Esophagus muscularis mucosa (tissue), 4 donors: ENCODE results near the gene ZNF831. TPM values are rescaled to one million over a fixed set of nuclear protein-coding genes. Genes with fewer than 3 reads are reported as not detected.
A peak's percentile ranks its signal among the peaks of the same experiment; 100 is the strongest.

Source experiments
- DNase-seq: peaks from one replicate; pipeline ENCODE4 v3.0.0-alpha.2; 2017; ENCODE audit errors: extremely low spot score
- H3K27ac ChIP-seq, 4 donors: fragments of 200-600 bp; sonication (generic); replicated peaks in 1 of 4; 1 replicate in 3 of 4; 2 replicates in 1 of 4; pipeline ENCODE4 v1.5.1; 2016 to 2019; ENCODE audit warnings: mild to moderate bottlenecking in 1 of 4
- H3K27me3 ChIP-seq, 4 donors: fragments of 200-600 bp; sonication (generic); one replicate each; pipeline versions ENCODE4 v1.5.1 to v1.6.0; 2016 to 2019
- H3K36me3 ChIP-seq, 4 donors: fragments of 200-600 bp; sonication (generic); one replicate each; pipeline ENCODE4 v1.5.1; 2016 to 2019
- H3K4me1 ChIP-seq, 4 donors: fragments of 200-600 bp; sonication (generic); one replicate each; pipeline ENCODE4 v1.5.1; 2016 to 2019
- H3K4me3 ChIP-seq, 4 donors: fragments of 200-600 bp; sonication (generic); 1 replicate in 2 of 4; 2 replicates in 2 of 4; pipeline ENCODE4 v1.5.1; 2016 to 2019; ENCODE audit warnings: mild to moderate bottlenecking in 4 of 4, moderate library complexity in 1 of 4
- H3K9me3 ChIP-seq, 4 donors: fragments of 200-600 bp; sonication (generic); 1 replicate in 3 of 4; 2 replicates in 1 of 4; pipeline ENCODE4 v1.5.1; 2016 to 2019
- EP300 ChIP-seq: sonication (generic); formaldehyde crosslinking; IDR thresholded peaks from one replicate; pipeline ENCODE4 v1.6.1; 2017; ENCODE audit warnings: antibody characterized with exemption
- POLR2A ChIP-seq: fragments of 450-650 bp; IDR thresholded peaks from one replicate; pipeline ENCODE4 v1.6.1; 2017; ENCODE audit warnings: antibody characterized with exemption, moderate library complexity, mild to moderate bottlenecking, low read depth
- POLR2AphosphoS5 ChIP-seq, 2 donors: sonication (generic); formaldehyde crosslinking; IDR thresholded peaks; one replicate each; pipeline ENCODE4 v1.6.1; 2017; ENCODE audit warnings: antibody characterized with exemption in 2 of 2
- WGBS: methylation state at CpG from one replicate; pipeline ENCODE4 v1.1.5; 2018; 5-methylcytosine and 5-hydroxymethylcytosine counted together
- intact Hi-C: fragments of 100-400 bp; cut with DNase I; formaldehyde crosslinking; loops from one replicate; pipeline ENCODE4 v1.15.1; 2023
- total RNA-seq, 4 donors: library from RNA; depleted of rRNA; stranded (reverse); fragments of >200 nt; gene quantifications; one replicate each; pipeline versions ENCODE4 v1.1.0 to v1.2.1, GENCODE V29; 2016
- TF ChIP-seq, protein P1 (sequence below), 3 experiments: fragments of 200-600 bp in 2 of 3; fragments of 450-650 bp in 1 of 3; sonication (generic) in 2 of 3; IDR thresholded peaks; one replicate each; pipeline ENCODE4 v1.5.1; 2017 to 2019; ENCODE audit warnings: antibody characterized with exemption in 3 of 3, mild to moderate bottlenecking in 2 of 3, moderate library complexity in 1 of 3

ZNF831 gene
- total RNA-seq, 4 donors from 2014 or later: 0.34 to 1.3 (median 0.56) TPM

GRCh38 chr20:59184880-59185447 lies 21.3 kb downstream of the ZNF831 start:
- peaks cover 0 to 20% (median 0%) of the 10 kb centered on the region in 4 donors for H3K27me3 ChIP-seq
- no peak for TF ChIP-seq EP300
- no peaks in the 10 kb centered on the region for H3K4me1 ChIP-seq
- peaks cover 0 to 8% (median 0%) of the 10 kb centered on the region in 4 donors for H3K9me3 ChIP-seq
- H3K4me3 ChIP-seq: no peak overlapping the region
- intact Hi-C loops: no loop called here
- no peaks in the 10 kb centered on the region for H3K36me3 ChIP-seq
- H3K27ac ChIP-seq: no peak overlapping the region
- 74% methylated on average over 16 of the region's 16 CpGs for WGBS
- peak; percentile 72 for DNase-seq

- TF ChIP-seq POLR2AphosphoS5 (IDR thresholded peaks at IDR 0.05) (no peak), POLR2A (no peak), EP300 (no peak)
- TF ChIP-seq, protein P1, sequence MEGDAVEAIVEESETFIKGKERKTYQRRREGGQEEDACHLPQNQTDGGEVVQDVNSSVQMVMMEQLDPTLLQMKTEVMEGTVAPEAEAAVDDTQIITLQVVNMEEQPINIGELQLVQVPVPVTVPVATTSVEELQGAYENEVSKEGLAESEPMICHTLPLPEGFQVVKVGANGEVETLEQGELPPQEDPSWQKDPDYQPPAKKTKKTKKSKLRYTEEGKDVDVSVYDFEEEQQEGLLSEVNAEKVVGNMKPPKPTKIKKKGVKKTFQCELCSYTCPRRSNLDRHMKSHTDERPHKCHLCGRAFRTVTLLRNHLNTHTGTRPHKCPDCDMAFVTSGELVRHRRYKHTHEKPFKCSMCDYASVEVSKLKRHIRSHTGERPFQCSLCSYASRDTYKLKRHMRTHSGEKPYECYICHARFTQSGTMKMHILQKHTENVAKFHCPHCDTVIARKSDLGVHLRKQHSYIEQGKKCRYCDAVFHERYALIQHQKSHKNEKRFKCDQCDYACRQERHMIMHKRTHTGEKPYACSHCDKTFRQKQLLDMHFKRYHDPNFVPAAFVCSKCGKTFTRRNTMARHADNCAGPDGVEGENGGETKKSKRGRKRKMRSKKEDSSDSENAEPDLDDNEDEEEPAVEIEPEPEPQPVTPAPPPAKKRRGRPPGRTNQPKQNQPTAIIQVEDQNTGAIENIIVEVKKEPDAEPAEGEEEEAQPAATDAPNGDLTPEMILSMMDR (IDR thresholded peaks at IDR 0.05): no peak
- Histone ChIP-seq H3K4me1 (no peaks in the 10 kb centered on the region), H3K27me3 (peaks cover 0 to 20% (median 0%) of the 10 kb centered on the region in 4 donors), H3K27ac (no peak overlapping the region), H3K36me3 (no peaks in the 10 kb centered on the region), H3K4me3 (no peak overlapping the region), H3K9me3 (peaks cover 0 to 8% (median 0%) of the 10 kb centered on the region in 4 donors)
- intact Hi-C loops: no loop called here
- DNase-seq: peak; percentile 66
- 76% methylated on average over 6 of the region's 6 CpGs for WGBS
Measured at GRCh38 chr20:59185809-59186208, 22.2 kb downstream of the ZNF831 start.

DNA sequence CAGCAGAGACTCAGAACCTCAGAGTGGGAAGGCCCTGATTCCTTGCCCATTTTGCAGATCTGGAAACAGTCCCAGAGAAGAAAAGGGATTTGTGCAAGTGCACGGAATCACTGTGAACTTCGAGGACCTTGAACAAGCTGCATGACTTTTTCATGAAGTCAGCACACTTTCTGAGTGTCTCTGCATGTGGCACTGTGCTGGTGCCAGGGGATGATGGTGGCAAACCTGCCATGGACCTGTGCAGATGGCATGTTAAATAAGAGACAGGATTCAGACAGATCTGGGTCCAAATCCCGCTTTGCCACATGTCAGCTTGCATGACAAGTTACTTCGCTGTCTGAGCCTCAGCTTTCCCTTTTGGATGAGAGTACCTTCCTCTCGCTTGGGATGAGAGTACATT lies 26.8 kb downstream of the ZNF831 start:
- Histone ChIP-seq H3K36me3 (no peaks in the 10 kb centered on the region), H3K27ac (no peak overlapping the region), H3K4me3 (no peak overlapping the region), H3K4me1 (no peaks in the 10 kb centered on the region), H3K27me3 (peaks cover 0 to 42% (median 0%) of the 10 kb centered on the region in 4 donors), H3K9me3 (no peaks in the 10 kb centered on the region)
- DNase-seq: peak; percentile 78
- TF ChIP-seq, protein P1 (IDR thresholded peaks at IDR 0.05): no peak
- TF ChIP-seq EP300 (no peak), POLR2AphosphoS5 (IDR thresholded peaks at IDR 0.05) (no peak), POLR2A (no peak)
- 73% methylated on average over 5 of the region's 5 CpGs for WGBS
- intact Hi-C loops: no loop called here

DNA sequence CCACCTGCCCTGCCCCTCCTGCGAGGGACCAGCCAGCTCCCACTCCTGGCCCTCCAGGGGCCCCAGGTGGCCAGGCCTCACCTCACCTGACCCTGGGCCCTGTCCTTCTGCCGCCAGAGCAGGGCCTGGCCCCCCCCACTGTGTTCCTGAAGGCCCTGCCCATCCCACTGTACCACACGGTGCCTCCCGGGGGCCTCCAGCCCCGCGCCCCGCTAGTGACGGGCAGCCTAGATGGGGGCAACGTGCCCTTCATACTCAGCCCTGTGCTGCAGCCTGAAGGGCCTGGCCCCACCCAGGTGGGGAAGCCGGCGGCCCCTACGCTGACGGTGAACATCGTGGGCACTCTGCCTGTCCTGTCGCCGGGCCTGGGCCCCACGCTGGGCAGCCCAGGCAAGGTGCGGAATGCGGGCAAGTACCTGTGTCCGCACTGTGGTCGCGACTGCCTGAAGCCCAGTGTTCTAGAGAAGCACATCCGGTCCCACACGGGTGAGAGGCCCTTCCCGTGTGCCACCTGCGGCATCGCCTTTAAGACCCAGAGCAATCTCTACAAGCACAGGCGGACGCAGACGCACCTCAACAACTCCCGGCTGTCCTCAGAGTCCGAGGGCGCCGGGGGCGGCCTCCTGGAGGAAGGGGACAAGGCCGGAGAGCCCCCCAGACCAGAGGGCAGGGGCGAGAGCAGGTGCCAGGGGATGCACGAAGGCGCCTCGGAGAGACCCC lies 27.6 kb downstream of the ZNF831 start:
- intact Hi-C loops: no loop called here
- Histone ChIP-seq H3K4me1 (no peaks in the 10 kb centered on the region), H3K9me3 (no peaks in the 10 kb centered on the region), H3K27me3 (peaks cover 0 to 35% (median 0%) of the 10 kb centered on the region in 4 donors), H3K36me3 (no peaks in the 10 kb centered on the region), H3K4me3 (no peak overlapping the region), H3K27ac (no peak overlapping the region)
- WGBS: 85% methylated on average over 13 of the region's 40 CpGs
- peak; percentile 60 for DNase-seq
- TF ChIP-seq EP300 (no peak), POLR2AphosphoS5 (IDR thresholded peaks at IDR 0.05) (no peak), POLR2A (no peak)
- TF ChIP-seq, protein P1 (IDR thresholded peaks at IDR 0.05): no peak

GRCh38 chr20:59191756-59192532 lies 28.3 kb downstream of the ZNF831 start:
- intact Hi-C loops: no loop called here
- 69% methylated on average over 12 of the region's 66 CpGs for WGBS
- TF ChIP-seq POLR2A (no peak), EP300 (no peak), POLR2AphosphoS5 (IDR thresholded peaks at IDR 0.05) (no peak)
- TF ChIP-seq, protein P1 (IDR thresholded peaks at IDR 0.05): no peak
- H3K9me3 ChIP-seq: no peaks in the 10 kb centered on the region
- no peaks in the 10 kb centered on the region for H3K4me1 ChIP-seq
- H3K36me3 ChIP-seq: no peaks in the 10 kb centered on the region
- H3K27ac ChIP-seq: no peak overlapping the region
- no peak overlapping the region for H3K4me3 ChIP-seq
- peaks cover 0 to 34% (median 0%) of the 10 kb centered on the region in 4 donors for H3K27me3 ChIP-seq
- DNase-seq: peak; percentile 4
